H1 (cell line): Measurements from ENCODE around the gene FHIT. TPM values are rescaled to one million over a fixed set of nuclear protein-coding genes. Genes with fewer than 3 reads are reported as not detected.

ENCODE experiments used
- CTCF ChIA-PET: fragments of 300-600 bp; sonication (Branson Sonifier 250); formaldehyde crosslinking; loops from one replicate; lab custom pipeline; 2021; ENCODE audit not compliant: partially characterized antibody; lab: Charles Lee
- POLR2A ChIA-PET: fragments of 300-600 bp; sonication (Branson Sonifier 250); formaldehyde crosslinking; loops from one replicate; lab custom pipeline; 2021; ENCODE audit warnings: inconsistent platforms; ENCODE audit not compliant: partially characterized antibody; lab: Charles Lee
- DNase-seq, 2 experiments: peaks; one replicate each; pipeline versions ENCODE4 v3.0.0 to v3.0.0-alpha.2; 2010 to 2022; ENCODE audit warnings: low spot score in 2 of 2, low read depth in 1 of 2, mixed read lengths in 1 of 2
- FAIRE-seq: peaks from 2 replicates; lab custom pipeline; 2011; peaks lifted over from hg19 to GRCh38; lab: Jason Lieb, UNC
- H2AFZ ChIP-seq: 2 replicates; pipeline ENCODE4 v1.8.1; 2012; ENCODE audit warnings: low read length, inconsistent platforms
- H2AK5ac ChIP-seq: 2 replicates; pipeline ENCODE4 v1.6.1; 2013; ENCODE audit warnings: low read depth, low read length
- H2BK120ac ChIP-seq: replicated peaks from 2 replicates; pipeline ENCODE3; 2013; ENCODE audit warnings: low read depth, low read length, inconsistent platforms
- H2BK12ac ChIP-seq: 2 replicates; pipeline ENCODE4 v1.6.1; 2013; ENCODE audit warnings: low read depth, low read length
- H2BK15ac ChIP-seq: 2 replicates; pipeline ENCODE4 v1.6.1; 2013; ENCODE audit warnings: low read length
- H2BK20ac ChIP-seq: 2 replicates; pipeline ENCODE4 v1.6.1; 2013; ENCODE audit warnings: low read length
- H2BK5ac ChIP-seq: 2 replicates; pipeline ENCODE4 v1.6.1; 2013; ENCODE audit warnings: low read depth, low read length
- H3K14ac ChIP-seq: 2 replicates; pipeline ENCODE4 v1.6.1; 2013; ENCODE audit warnings: inconsistent platforms; ENCODE audit not compliant: insufficient read length
- H3K18ac ChIP-seq: 2 replicates; pipeline ENCODE4 v1.6.1; 2013; ENCODE audit warnings: low read length; ENCODE audit errors: extremely low read depth
- H3K23ac ChIP-seq: 2 replicates; pipeline ENCODE4 v1.6.1; 2013; ENCODE audit warnings: inconsistent platforms; ENCODE audit not compliant: insufficient read length
- H3K23me2 ChIP-seq: 2 replicates; pipeline ENCODE4 v1.6.1; 2013; ENCODE audit warnings: low read depth, low read length
- H3K27ac ChIP-seq: 2 replicates; pipeline ENCODE4 v1.6.1; 2011; ENCODE audit warnings: low read depth, low read length, inconsistent platforms
- H3K27me3 ChIP-seq, 4 experiments: replicated peaks in 1 of 4; 1 replicate in 1 of 4; 2 replicates in 3 of 4; pipeline versions ENCODE4 v1.6.1 to v1.8.1; 2011 to 2013; ENCODE audit warnings: low read length in 3 of 4, mild to moderate bottlenecking in 3 of 4, inconsistent platforms in 2 of 4, mixed read lengths in 2 of 4, moderate library complexity in 1 of 4; ENCODE audit not compliant: control insufficient read depth in 3 of 4, insufficient read depth in 3 of 4; ENCODE audit errors: extremely low read depth in 1 of 4
- H3K36me3 ChIP-seq, 4 experiments: 2 replicates each; pipeline versions ENCODE4 v1.6.1 to v1.8.1; 2011 to 2013; ENCODE audit warnings: mild to moderate bottlenecking in 4 of 4, low read length in 3 of 4, moderate library complexity in 2 of 4, control low read depth in 1 of 4, inconsistent platforms in 1 of 4; ENCODE audit not compliant: insufficient read depth in 4 of 4, control insufficient read depth in 2 of 4
- H3K4ac ChIP-seq: replicated peaks from 2 replicates; pipeline ENCODE3; 2013; ENCODE audit warnings: low read length, low read depth, mixed read lengths, inconsistent platforms; ENCODE audit not compliant: insufficient read length
- H3K4me1 ChIP-seq, 4 experiments: replicated peaks in 1 of 4; 1 replicate in 1 of 4; 2 replicates in 3 of 4; pipeline versions ENCODE4 v1.6.1 to v1.8.1; 2011 to 2013; ENCODE audit warnings: low read length in 3 of 4, inconsistent platforms in 2 of 4, mixed read lengths in 1 of 4; ENCODE audit not compliant: insufficient read depth in 4 of 4, control insufficient read depth in 3 of 4
- H3K4me2 ChIP-seq, 2 experiments: 2 replicates each; pipeline versions ENCODE4 v1.6.1 to v1.8.1; 2011 to 2013; ENCODE audit warnings: low read depth in 2 of 2, low read length in 2 of 2, control low read depth in 1 of 2, inconsistent platforms in 1 of 2, mild to moderate bottlenecking in 1 of 2; ENCODE audit not compliant: insufficient read depth in 1 of 2
- H3K4me3 ChIP-seq, 4 experiments: fragments of 200-600, 300-600 bp in 1 of 4; sonication (generic), shearing (Covaris generic), sonication (Bioruptor Twin) in 1 of 4; 2 replicates each; pipeline versions ENCODE4 v1.5.1 to v1.8.1; 2011 to 2016; ENCODE audit warnings: low read length in 4 of 4, low read depth in 3 of 4, control low read depth in 2 of 4, inconsistent platforms in 2 of 4, mild to moderate bottlenecking in 2 of 4, mixed read lengths in 1 of 4, moderate library complexity in 1 of 4; ENCODE audit not compliant: insufficient read depth in 2 of 4; ENCODE audit errors: extremely low read depth in 1 of 4
- H3K56ac ChIP-seq: replicated peaks from 2 replicates; pipeline ENCODE3; 2013; ENCODE audit warnings: low read depth, mild to moderate bottlenecking, mixed read lengths, low read length, inconsistent platforms; ENCODE audit not compliant: insufficient read length
- H3K79me1 ChIP-seq: 2 replicates; pipeline ENCODE4 v1.6.1; 2013; ENCODE audit warnings: low read depth, low read length, control low read depth
- H3K79me2 ChIP-seq, 2 experiments: 2 replicates each; pipeline versions ENCODE4 v1.6.1 to v1.8.1; 2012 to 2013; ENCODE audit warnings: low read length in 2 of 2, mild to moderate bottlenecking in 2 of 2, inconsistent platforms in 1 of 2; ENCODE audit not compliant: insufficient read depth in 2 of 2, control insufficient read depth in 1 of 2
- H3K9ac ChIP-seq, 4 experiments: replicated peaks in 1 of 4; 1 replicate in 1 of 4; 2 replicates in 3 of 4; pipeline versions ENCODE4 v1.6.1 to v1.8.1; 2011 to 2013; ENCODE audit warnings: low read depth in 3 of 4, low read length in 3 of 4, control low read depth in 2 of 4, mild to moderate bottlenecking in 2 of 4, moderate library complexity in 2 of 4, inconsistent platforms in 1 of 4; ENCODE audit errors: extremely low read depth in 1 of 4
- H3K9me3 ChIP-seq, 2 experiments: 2 replicates each; pipeline versions ENCODE4 v1.6.1 to v1.8.1; 2012 to 2013; ENCODE audit warnings: mild to moderate bottlenecking in 2 of 2, moderate library complexity in 2 of 2, control low read depth in 1 of 2, inconsistent platforms in 1 of 2, low read depth in 1 of 2, low read length in 1 of 2, mixed read lengths in 1 of 2; ENCODE audit not compliant: insufficient read depth in 2 of 2
- H4K20me1 ChIP-seq, 2 experiments: replicated peaks in 1 of 2; 2 replicates each; pipeline versions ENCODE3 to v1.8.1; 2011 to 2013; ENCODE audit warnings: inconsistent platforms in 2 of 2, low read length in 2 of 2, mild to moderate bottlenecking in 1 of 2; ENCODE audit not compliant: insufficient read depth in 2 of 2, control insufficient read depth in 1 of 2
- H4K5ac ChIP-seq: 2 replicates; pipeline ENCODE4 v1.6.1; 2013; ENCODE audit warnings: low read length, low read depth, mixed read lengths, inconsistent platforms; ENCODE audit not compliant: insufficient read length
- H4K8ac ChIP-seq: 2 replicates; pipeline ENCODE4 v1.8.0; 2013; ENCODE audit warnings: mild to moderate bottlenecking, moderate library complexity, low read length, inconsistent platforms; ENCODE audit not compliant: insufficient read depth; ENCODE audit errors: extremely low read depth
- H4K91ac ChIP-seq: replicated peaks from 2 replicates; pipeline ENCODE3; 2013; ENCODE audit warnings: low read length, mixed read lengths, inconsistent platforms; ENCODE audit not compliant: insufficient read length
- ATF2 ChIP-seq: IDR thresholded peaks from 2 replicates; pipeline ENCODE4 v1.6.1; 2012; ENCODE audit warnings: low read length, inconsistent platforms
- BRCA1 ChIP-seq: IDR thresholded peaks from 2 replicates; pipeline ENCODE4 v1.6.1; 2012; ENCODE audit warnings: low read depth, low read length, improper control_type of control experiment
- CREB1 ChIP-seq: IDR thresholded peaks from 2 replicates; pipeline ENCODE4 v1.6.1; 2012; ENCODE audit warnings: inconsistent platforms
- EGR1 ChIP-seq: IDR thresholded peaks from 2 replicates; pipeline ENCODE4 v1.6.1; 2011; ENCODE audit warnings: low read depth, low read length, borderline replicate concordance
- EZH2 ChIP-seq: fragments of 200-600 bp; sonication (generic); IDR thresholded peaks from 2 replicates; pipeline ENCODE4 v1.7.1; 2012; ENCODE audit warnings: low read depth, mild to moderate bottlenecking, moderate library complexity, low read length, inconsistent platforms; ENCODE audit not compliant: severe bottlenecking
- JUN ChIP-seq: IDR thresholded peaks from 2 replicates; pipeline ENCODE4 v1.6.1; 2011; ENCODE audit warnings: low read depth, mild to moderate bottlenecking, improper control_type of control experiment, low read length
- JUND ChIP-seq: IDR thresholded peaks from 2 replicates; pipeline ENCODE4 v1.6.1; 2011; ENCODE audit warnings: mild to moderate bottlenecking, improper control_type of control experiment, low read length
- POLR2A ChIP-seq, 2 experiments: IDR thresholded peaks; 1 replicate in 1 of 2; 2 replicates in 1 of 2; pipeline ENCODE4 v1.6.1; 2011; ENCODE audit warnings: low read depth in 2 of 2, low read length in 2 of 2, mild to moderate bottlenecking in 2 of 2; ENCODE audit errors: control extremely low read depth in 1 of 2
- SIN3A ChIP-seq, 2 experiments: IDR thresholded peaks in 1 of 2; conservative IDR thresholded peaks in 1 of 2; 2 replicates each; pipeline ENCODE4 v1.6.1; 2011 to 2012; ENCODE audit warnings: low read length in 2 of 2, improper control_type of control experiment in 1 of 2, low read depth in 1 of 2, mild to moderate bottlenecking in 1 of 2
- TBP ChIP-seq: IDR thresholded peaks from 2 replicates; pipeline ENCODE4 v1.6.1; 2011; ENCODE audit warnings: low read depth, low read length, improper control_type of control experiment
- USF2 ChIP-seq: IDR thresholded peaks from 2 replicates; pipeline ENCODE4 v1.6.1; 2011; ENCODE audit warnings: low read length, improper control_type of control experiment
- ZNF274 ChIP-seq: IDR thresholded peaks from 2 replicates; pipeline ENCODE4 v1.7.0; 2012; ENCODE audit warnings: low read length, borderline replicate concordance; ENCODE audit errors: extremely low read depth
- WGBS, 2 experiments: shearing (Covaris generic) in 1 of 2; methylation state at CpG; one replicate each; pipeline versions ENCODE4 v1.1.6 to v1.1.7; 2013 to 2015; ENCODE audit warnings: low lambda C conversion rate in 2 of 2, mixed read lengths in 2 of 2, inconsistent platforms in 1 of 2, low coverage in 1 of 2, missing lambda C conversion rate in 1 of 2; ENCODE audit not compliant: insufficient replicate concordance in 2 of 2, insufficient coverage in 1 of 2, insufficient read length in 1 of 2; ENCODE audit errors: extremely low coverage in 1 of 2, missing lambda C conversion rate in 1 of 2; 5-methylcytosine and 5-hydroxymethylcytosine counted together
- polyA plus RNA-seq, 7 experiments: library from polyadenylated mRNA; depleted of rRNA in 3 of 7; stranded (reverse) in 5 of 7; unstranded in 2 of 7; fragments of >200 nt in 5 of 7; fragments of 200-250 nt in 2 of 7; gene quantifications; 1 replicate in 5 of 7; 2 replicates in 1 of 7; 4 replicates in 1 of 7; pipeline versions ENCODE4 v1.2.1 to v1.2.3, GENCODE V29; 2011 to 2013; ENCODE audit warnings: missing spikeins in 2 of 7, mixed read lengths in 2 of 7
- total RNA-seq: library from RNA; stranded (reverse); fragmentation: NEBNext Ultra II Directional; extraction: Animal tissue kit (Norgen Biotek cat#: 25700); gene quantifications from 2 replicates; pipeline ENCODE4 v1.2.1, GENCODE V29; 2021

FHIT gene
- total and polyA plus RNA-seq, 2 of the 8 experiments (the other 6 are each of a cell fraction or from before 2014, with no cell fraction given): 1.2 to 3.2 TPM

- H3K4me1 ChIP-seq: no peaks in the 10 kb centered on the region
- H2BK12ac ChIP-seq: no peak overlapping the region
- no peak overlapping the region for H3K27ac ChIP-seq
- no peaks in the 10 kb centered on the region for H3K27me3 ChIP-seq
- H3K79me1 ChIP-seq: no peaks in the 10 kb centered on the region
- no peaks in the 10 kb centered on the region for H3K79me2 ChIP-seq
- DNase-seq (no peak), FAIRE-seq (no peak)
- H2BK120ac ChIP-seq: no peak overlapping the region
- H4K8ac ChIP-seq: no peak overlapping the region
- H2AFZ ChIP-seq: no peak overlapping the region
- ChIA-PET CTCF (interaction anchor here (0.8 kb wide), 1 partner anchor 722 kb away, joined by 3 read pairs; no protein-coding TSS in a partner anchor), POLR2A (no interaction called here)
- H3K23ac ChIP-seq: no peak overlapping the region
- no peak overlapping the region for H2BK20ac ChIP-seq
- H2BK15ac ChIP-seq: no peak overlapping the region
- no peak overlapping the region for H3K9ac ChIP-seq
- no peak overlapping the region for H4K91ac ChIP-seq
- H3K36me3 ChIP-seq: no peaks in the 10 kb centered on the region
- H3K18ac ChIP-seq: no peak overlapping the region
- H3K4ac ChIP-seq: no peak overlapping the region
- H3K9me3 ChIP-seq: no peaks in the 10 kb centered on the region
- H4K20me1 ChIP-seq: no peaks in the 10 kb centered on the region
- H4K5ac ChIP-seq: no peak overlapping the region
- H3K4me2 ChIP-seq: no peak overlapping the region
- H3K14ac ChIP-seq: no peak overlapping the region
- no peak for TF ChIP-seq TBP
- TF ChIP-seq ZNF274: no peak
- TF ChIP-seq JUND: no peak
- TF ChIP-seq CREB1: no peak
- no peak for TF ChIP-seq JUN
- TF ChIP-seq BRCA1: no peak
- TF ChIP-seq EGR1: no peak
- no peak for TF ChIP-seq EZH2
- TF ChIP-seq POLR2A (IDR thresholded peaks at IDR 0.05; ENCODE audit: control extremely low read depth in 1 of 2, low read depth in 2 of 2, low read length in 2 of 2): no peak
- TF ChIP-seq SIN3A (conservative IDR thresholded peaks at IDR 0.05 in 1 of 2, IDR thresholded peaks at IDR 0.05 in 1 of 2; ENCODE audit: low read depth in 1 of 2, low read length in 2 of 2): no peak
- no peak for TF ChIP-seq USF2
- no peak for TF ChIP-seq ATF2
- TF ChIP-seq, all 59 proteins: peak for 0
- 90% methylated on average over 4 of the region's 4 CpGs; no CpG with 5 or more reads in 1 of the 2 experiments for WGBS, 2 experiments
- H3K4me3 ChIP-seq: no peak overlapping the region
- no peaks in the 10 kb centered on the region for H3K23me2 ChIP-seq
- H2AK5ac ChIP-seq: no peak overlapping the region
- H2BK5ac ChIP-seq: no peak overlapping the region
- no peak overlapping the region for H3K56ac ChIP-seq
These were observed 928.9 kb downstream of the FHIT start for GRCh38 chr3:60322298-60322856.
